Neural progenitor cell (in vitro differentiated cells): ENCODE measurements around the gene GFM2. TPM values are rescaled to one million over a fixed set of nuclear protein-coding genes. Genes with fewer than 3 reads are reported as not detected.

ENCODE experiments used
- DNase-seq: peaks from one replicate; pipeline ENCODE4 v3.0.0-alpha.2; 2016; ENCODE audit warnings: low spot score
- H2AFZ ChIP-seq: fragments of 200-600 bp; sonication (generic); replicated peaks from 2 replicates; pipeline ENCODE4 v1.6.1; 2016; ENCODE audit warnings: antibody characterized with exemption
- H3F3A ChIP-seq: fragments of 200-600 bp; sonication (generic); 2 replicates; pipeline ENCODE4 v1.6.1; 2016; ENCODE audit warnings: antibody characterized with exemption, low read depth
- H3K27ac ChIP-seq: fragments of 200-600 bp; sonication (generic); 2 replicates; pipeline ENCODE4 v1.5.1; 2016; ENCODE audit warnings: mild to moderate bottlenecking
- H3K27me3 ChIP-seq: fragments of 200-600 bp; sonication (generic); 2 replicates; pipeline ENCODE4 v1.6.1; 2016; ENCODE audit warnings: mild to moderate bottlenecking, moderate library complexity
- H3K36me3 ChIP-seq: fragments of 200-600 bp; sonication (generic); 2 replicates; pipeline ENCODE4 v1.5.1; 2016
- H3K4me1 ChIP-seq: fragments of 200-600 bp; sonication (generic); 2 replicates; pipeline ENCODE4 v1.6.1; 2016; ENCODE audit warnings: mixed run types
- H3K4me2 ChIP-seq: fragments of 200-600 bp; sonication (generic); 2 replicates; pipeline ENCODE4 v1.6.1; 2016
- H3K4me3 ChIP-seq: fragments of 200-600 bp; sonication (generic); 2 replicates; pipeline ENCODE4 v1.5.1; 2016
- H3K79me2 ChIP-seq: fragments of 200-600 bp; sonication (generic); 2 replicates; pipeline ENCODE4 v1.6.1; 2016; ENCODE audit warnings: low read depth
- H3K9ac ChIP-seq: fragments of 200-600 bp; sonication (generic); 2 replicates; pipeline ENCODE4 v1.6.1; 2016
- H3K9me3 ChIP-seq: fragments of 200-600 bp; sonication (generic); 2 replicates; pipeline ENCODE4 v1.5.1; 2016; ENCODE audit warnings: low read depth
- H4K20me1 ChIP-seq: fragments of 200-600 bp; sonication (generic); 2 replicates; pipeline ENCODE4 v1.6.1; 2016; ENCODE audit warnings: low read depth
- H3K27ac Mint-ChIP-seq: 3 replicates; pipeline ENCODE4 v1.8.0; 2021; ENCODE audit warnings: mixed read lengths
- H3K27me3 Mint-ChIP-seq: 2 replicates; pipeline ENCODE4 v1.8.0; 2022; ENCODE audit warnings: low read depth, mild to moderate bottlenecking, inconsistent platforms, moderate library complexity, mixed read lengths; ENCODE audit not compliant: insufficient read depth
- H3K36me3 Mint-ChIP-seq: 3 replicates; pipeline ENCODE4 v1.8.0; 2021; ENCODE audit warnings: mixed read lengths
- H3K4me1 Mint-ChIP-seq: 3 replicates; pipeline ENCODE4 v1.8.0; 2021; ENCODE audit warnings: mixed read lengths
- H3K4me3 Mint-ChIP-seq: 3 replicates; pipeline ENCODE4 v1.8.0; 2021; ENCODE audit warnings: mild to moderate bottlenecking, moderate library complexity, mixed read lengths
- H3K9me3 Mint-ChIP-seq: 3 replicates; pipeline ENCODE4 v1.8.0; 2020; ENCODE audit warnings: mixed read lengths
- CTCF ChIP-seq: fragments of 200-600 bp; sonication (generic); IDR thresholded peaks from 2 replicates; pipeline ENCODE4 v1.5.1; 2017; ENCODE audit warnings: antibody characterized with exemption, mild to moderate bottlenecking
- EZH2 ChIP-seq: fragments of 200-600 bp; sonication (generic); IDR thresholded peaks from 2 replicates; pipeline ENCODE4 v1.6.1; 2017; ENCODE audit warnings: antibody characterized with exemption, mild to moderate bottlenecking, moderate library complexity
- EZH2phosphoT487 ChIP-seq: fragments of 200-600 bp; sonication (generic); IDR thresholded peaks from 2 replicates; pipeline ENCODE4 v1.6.1; 2017; ENCODE audit warnings: antibody characterized with exemption
- total RNA-seq: library from RNA; depleted of rRNA; stranded (reverse); fragments of >200 nt; gene quantifications from 2 replicates; pipeline ENCODE4 v1.2.3, GENCODE V29; 2015; ENCODE audit warnings: low replicate concordance

The GFM2 gene
- total RNA-seq, 1 donor from 2014 or later = 67.9 TPM

- H3K27me3 ChIP-seq = no peaks in the 10 kb centered on the region
- no peaks in the 10 kb centered on the region for H3K4me1 Mint-ChIP-seq
- H3K4me2 ChIP-seq = no peak overlapping the region
- DNase-seq = no peak
- H3F3A ChIP-seq = peaks cover 4% of the 10 kb centered on the region
- peaks cover 50% of the 10 kb centered on the region for H3K36me3 Mint-ChIP-seq
- no peaks in the 10 kb centered on the region for H3K79me2 ChIP-seq
- no peaks in the 10 kb centered on the region for H3K4me1 ChIP-seq
- no peak overlapping the region for H3K4me3 Mint-ChIP-seq
- H3K27me3 Mint-ChIP-seq = no peaks in the 10 kb centered on the region
- no peaks in the 10 kb centered on the region for H3K36me3 ChIP-seq
- no peak overlapping the region for H3K27ac Mint-ChIP-seq
- no peak overlapping the region for H3K4me3 ChIP-seq
- no peak overlapping the region for H3K9ac ChIP-seq
- no peaks in the 10 kb centered on the region for H3K9me3 ChIP-seq
- no peaks in the 10 kb centered on the region for H4K20me1 ChIP-seq
- no peak overlapping the region for H2AFZ ChIP-seq
- no peak overlapping the region for H3K27ac ChIP-seq
- TF ChIP-seq EZH2phosphoT487 (no peak), EZH2 (no peak), CTCF (no peak)
- H3K9me3 Mint-ChIP-seq = peaks cover 7% of the 10 kb centered on the region
Measured at GRCh38 chr5:74786851-74787250, 19.9 kb upstream of the GFM2 start.

GRCh38 chr5:74778609-74779008 is 11.7 kb upstream of the GFM2 start:
- Histone ChIP-seq H3F3A (peaks cover 48% of the 10 kb centered on the region), H3K36me3 (peaks cover 23% of the 10 kb centered on the region), H2AFZ (no peak overlapping the region), H3K4me2 (no peak overlapping the region), H3K27me3 (no peaks in the 10 kb centered on the region), H3K9me3 (no peaks in the 10 kb centered on the region), H3K27ac (no peak overlapping the region), H3K4me3 (no peak overlapping the region), H3K9ac (no peak overlapping the region), H3K79me2 (no peaks in the 10 kb centered on the region), H4K20me1 (no peaks in the 10 kb centered on the region), H3K4me1 (no peaks in the 10 kb centered on the region)
- Mint-ChIP-seq H3K27ac (no peak overlapping the region), H3K4me1 (no peaks in the 10 kb centered on the region), H3K4me3 (no peak overlapping the region), H3K27me3 (no peaks in the 10 kb centered on the region), H3K36me3 (peaks cover 3% of the 10 kb centered on the region), H3K9me3 (no peaks in the 10 kb centered on the region)
- TF ChIP-seq CTCF = no peak
- TF ChIP-seq EZH2 = no peak
- TF ChIP-seq EZH2phosphoT487 = no peak
- no peak for DNase-seq

GRCh38 chr5:74772359-74772758 is 5.4 kb upstream of the GFM2 start:
- peaks cover 2% of the 10 kb centered on the region for H3K27me3 Mint-ChIP-seq
- Histone ChIP-seq H3K4me2 (no peak overlapping the region), H2AFZ (no peak overlapping the region), H3K79me2 (peaks cover 15% of the 10 kb centered on the region), H4K20me1 (peaks cover 8% of the 10 kb centered on the region), H3F3A (peaks cover 13% of the 10 kb centered on the region), H3K27me3 (no peaks in the 10 kb centered on the region), H3K9ac (no peak overlapping the region), H3K4me3 (no peak overlapping the region), H3K4me1 (peaks cover 7% of the 10 kb centered on the region), H3K36me3 (peaks cover 15% of the 10 kb centered on the region), H3K9me3 (no peaks in the 10 kb centered on the region), H3K27ac (no peak overlapping the region)
- TF ChIP-seq EZH2 = no peak
- H3K4me3 Mint-ChIP-seq = no peak overlapping the region
- peaks cover 10% of the 10 kb centered on the region for H3K36me3 Mint-ChIP-seq
- no peak overlapping the region for H3K27ac Mint-ChIP-seq
- H3K4me1 Mint-ChIP-seq = peaks cover 9% of the 10 kb centered on the region
- no peak for DNase-seq
- H3K9me3 Mint-ChIP-seq = no peaks in the 10 kb centered on the region

GRCh38 chr5:74767579-74767913 is 629 bp upstream of the GFM2 start:
- Mint-ChIP-seq H3K27me3 (peaks cover 4% of the 10 kb centered on the region), H3K4me1 (peaks cover 25% of the 10 kb centered on the region)
- DNase-seq = peak; percentile 63

More at GRCh38 chr5:74767579-74767913, 629 bp upstream of the GFM2 start:
- Histone ChIP-seq H3K4me1 (peaks cover 7% of the 10 kb centered on the region), H3K27me3 (no peaks in the 10 kb centered on the region), H3K36me3 (peaks cover 8% of the 10 kb centered on the region), H3K4me3 (peak overlapping the region; percentile 91), H2AFZ (peak overlapping the region; percentile 99), H3K4me2 (peak overlapping the region; percentile 80), H3K9ac (peak overlapping the region; percentile 85), H3K9me3 (no peaks in the 10 kb centered on the region), H3K27ac (no peak overlapping the region), H4K20me1 (peaks cover 12% of the 10 kb centered on the region), H3K79me2 (peaks cover 53% of the 10 kb centered on the region), H3F3A (peaks cover 4% of the 10 kb centered on the region)
- peaks cover 7% of the 10 kb centered on the region for H3K36me3 Mint-ChIP-seq
- H3K4me3 Mint-ChIP-seq = peak overlapping the region; percentile 100
- peak overlapping the region; percentile 98 for H3K27ac Mint-ChIP-seq
- TF ChIP-seq CTCF = no peak
- TF ChIP-seq EZH2 = no peak
- no peak for TF ChIP-seq EZH2phosphoT487
- no peaks in the 10 kb centered on the region for H3K9me3 Mint-ChIP-seq
